Calu3 (cell line): ENCODE measurements around the gene FAM149A. TPM values are rescaled to one million over a fixed set of nuclear protein-coding genes. Genes with fewer than 3 reads are reported as not detected.

Source experiments
- BruUV-seq: library from RNA; stranded (reverse); fragments of 400-500 nt; replicated peaks from 2 replicates; lab custom pipeline; 2021; lab: Mats Ljungman, UMichigan
- CTCF ChIA-PET: fragments of 300-600 bp; sonication (Branson Sonifier 250); formaldehyde crosslinking; loops from one replicate; lab custom pipeline; 2022; ENCODE audit warnings: antibody characterized with exemption; lab: Charles Lee
- DNase-seq: peaks from one replicate; pipeline ENCODE4 v3.0.0; 2022
- H3K27ac Mint-ChIP-seq: one replicate; pipeline ENCODE4 v1.8.0; 2022; ENCODE audit warnings: mixed read lengths; ENCODE audit not compliant: unreplicated experiment
- H3K27me3 Mint-ChIP-seq: one replicate; pipeline ENCODE4 v1.8.0; 2022; ENCODE audit warnings: mixed read lengths; ENCODE audit not compliant: unreplicated experiment
- H3K36me3 Mint-ChIP-seq: one replicate; pipeline ENCODE4 v1.8.0; 2022; ENCODE audit warnings: mild to moderate bottlenecking, moderate library complexity, mixed read lengths; ENCODE audit not compliant: insufficient read depth, unreplicated experiment
- H3K4me1 Mint-ChIP-seq: one replicate; pipeline ENCODE4 v1.8.0; 2022; ENCODE audit warnings: mild to moderate bottlenecking, low read depth, mixed read lengths; ENCODE audit not compliant: unreplicated experiment
- H3K4me3 Mint-ChIP-seq: one replicate; pipeline ENCODE4 v1.8.0; 2022; ENCODE audit warnings: mild to moderate bottlenecking, low read depth, moderate library complexity, mixed read lengths; ENCODE audit not compliant: unreplicated experiment
- H3K9me3 Mint-ChIP-seq: one replicate; pipeline ENCODE4 v1.8.0; 2022; ENCODE audit warnings: low read depth, mixed read lengths; ENCODE audit not compliant: unreplicated experiment
- intact Hi-C: fragments of 100-400 bp; cut with micrococcal nuclease; formaldehyde crosslinking; loops from one replicate; pipeline ENCODE4 v1.10.0; 2022; ENCODE audit not compliant: unreplicated experiment
- total RNA-seq: library from RNA; stranded (reverse); gene quantifications from 2 replicates; pipeline ENCODE4 v1.2.3, GENCODE V29; 2022
- TF ChIP-seq, protein P1 (sequence below): fragments of 200-600 bp; IDR thresholded peaks from one replicate; pipeline ENCODE4 v1.8.0; 2022; ENCODE audit warnings: antibody characterized with exemption; ENCODE audit not compliant: unreplicated experiment

Gene FAM149A
- total RNA-seq, 1 experiment from 2014 or later: 45.5 TPM

DNA sequence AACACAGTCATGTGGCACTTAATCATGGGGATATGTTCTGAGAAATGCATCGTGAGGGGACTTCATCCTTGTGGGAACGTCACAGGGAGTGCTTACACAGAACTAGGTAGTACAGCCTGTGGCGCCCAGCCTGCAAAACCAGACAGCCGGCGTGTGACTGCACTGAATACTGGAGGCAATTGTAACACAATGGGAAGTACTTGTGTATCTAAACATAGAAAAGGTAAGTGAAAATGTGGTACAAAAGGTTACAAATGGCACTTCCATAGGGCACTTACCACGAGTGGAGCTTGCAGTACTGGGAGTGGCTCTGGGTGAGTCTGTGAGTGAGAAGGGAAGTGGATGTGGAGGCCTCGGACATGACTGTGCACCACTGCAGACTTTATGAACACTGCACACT lies 30.3 kb upstream of the FAM149A start:
- Mint-ChIP-seq H3K27ac (no peak overlapping the region), H3K27me3 (no peaks in the 10 kb centered on the region), H3K9me3 (no peaks in the 10 kb centered on the region), H3K4me1 (peaks cover 14% of the 10 kb centered on the region), H3K36me3 (no peaks in the 10 kb centered on the region), H3K4me3 (no peak overlapping the region)
- no TSS peak for BruUV-seq
- intact Hi-C loops: no loop called here
- TF ChIP-seq, protein P1, sequence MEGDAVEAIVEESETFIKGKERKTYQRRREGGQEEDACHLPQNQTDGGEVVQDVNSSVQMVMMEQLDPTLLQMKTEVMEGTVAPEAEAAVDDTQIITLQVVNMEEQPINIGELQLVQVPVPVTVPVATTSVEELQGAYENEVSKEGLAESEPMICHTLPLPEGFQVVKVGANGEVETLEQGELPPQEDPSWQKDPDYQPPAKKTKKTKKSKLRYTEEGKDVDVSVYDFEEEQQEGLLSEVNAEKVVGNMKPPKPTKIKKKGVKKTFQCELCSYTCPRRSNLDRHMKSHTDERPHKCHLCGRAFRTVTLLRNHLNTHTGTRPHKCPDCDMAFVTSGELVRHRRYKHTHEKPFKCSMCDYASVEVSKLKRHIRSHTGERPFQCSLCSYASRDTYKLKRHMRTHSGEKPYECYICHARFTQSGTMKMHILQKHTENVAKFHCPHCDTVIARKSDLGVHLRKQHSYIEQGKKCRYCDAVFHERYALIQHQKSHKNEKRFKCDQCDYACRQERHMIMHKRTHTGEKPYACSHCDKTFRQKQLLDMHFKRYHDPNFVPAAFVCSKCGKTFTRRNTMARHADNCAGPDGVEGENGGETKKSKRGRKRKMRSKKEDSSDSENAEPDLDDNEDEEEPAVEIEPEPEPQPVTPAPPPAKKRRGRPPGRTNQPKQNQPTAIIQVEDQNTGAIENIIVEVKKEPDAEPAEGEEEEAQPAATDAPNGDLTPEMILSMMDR: no peak
- no peak for DNase-seq
- CTCF ChIA-PET: no interaction called here

GRCh38 chr4:186078981-186079638 lies 25.4 kb upstream of the FAM149A start:
- TF ChIP-seq, protein P1: no peak
- no peak for DNase-seq
- no TSS peak for BruUV-seq
- peak overlapping the region; percentile 59 for H3K4me3 Mint-ChIP-seq
- peaks cover 13% of the 10 kb centered on the region for H3K4me1 Mint-ChIP-seq
- H3K9me3 Mint-ChIP-seq: no peaks in the 10 kb centered on the region
- H3K27ac Mint-ChIP-seq: peak overlapping the region; percentile 28
- intact Hi-C loops: no loop called here
- no peaks in the 10 kb centered on the region for H3K36me3 Mint-ChIP-seq
- CTCF ChIA-PET: interaction anchor here (0.9 to 1.3 kb wide), 3 partner anchors 11 to 59 kb away, joined by 3 to 4 read pairs (median 4); no protein-coding TSS in a partner anchor
- no peaks in the 10 kb centered on the region for H3K27me3 Mint-ChIP-seq

- H3K4me1 Mint-ChIP-seq: peaks cover 13% of the 10 kb centered on the region
- intact Hi-C loops: no loop called here
- H3K27ac Mint-ChIP-seq: peak overlapping the region; percentile 28
These were observed 24.8 kb upstream of the FAM149A start for GRCh38 chr4:186079694-186080093.

GRCh38 chr4:186081202-186081807 lies 23.2 kb upstream of the FAM149A start:
- intact Hi-C loops: no loop called here
- no peaks in the 10 kb centered on the region for H3K36me3 Mint-ChIP-seq
- H3K27me3 Mint-ChIP-seq: no peaks in the 10 kb centered on the region
- CTCF ChIA-PET: interaction anchor here (0.7 kb wide), 1 partner anchor 8 kb away, joined by 3 read pairs; no protein-coding TSS in a partner anchor
- TF ChIP-seq, protein P1: no peak
- H3K4me1 Mint-ChIP-seq: peaks cover 13% of the 10 kb centered on the region
- no peak for DNase-seq
- H3K27ac Mint-ChIP-seq: no peak overlapping the region
- H3K4me3 Mint-ChIP-seq: no peak overlapping the region
- no peaks in the 10 kb centered on the region for H3K9me3 Mint-ChIP-seq
- BruUV-seq: no TSS peak

More at GRCh38 chr4:186079694-186080093, 24.8 kb upstream of the FAM149A start:
- no peaks in the 10 kb centered on the region for H3K36me3 Mint-ChIP-seq
- peak overlapping the region; percentile 59 for H3K4me3 Mint-ChIP-seq
- DNase-seq: no peak
- no TSS peak for BruUV-seq
- CTCF ChIA-PET: interaction anchor here (0.9 to 1.3 kb wide), 3 partner anchors 11 to 58 kb away, joined by 3 to 4 read pairs (median 4); no protein-coding TSS in a partner anchor
- TF ChIP-seq, protein P1: no peak
- no peaks in the 10 kb centered on the region for H3K27me3 Mint-ChIP-seq
- no peaks in the 10 kb centered on the region for H3K9me3 Mint-ChIP-seq
